ENCODE measurements around the gene SPEF1. TPM values are rescaled to one million over a fixed set of nuclear protein-coding genes. Genes with fewer than 3 reads are reported as not detected.

Gene SPEF1
- total and polyA plus RNA-seq, 4 experiments from 2014 or later, result 0.15 TPM; not detected in 3

- H3K4me3 Mint-ChIP-seq, result peak overlapping the region; percentile 86 to 94 (median 90)
- peaks cover 0 to 2% of the 10 kb centered on the region in 2 donors for H3K36me3 Mint-ChIP-seq
Observed at GRCh38 chr20:3768342-3769130, 12.7 kb downstream of the SPEF1 start.

GRCh38 chr20:3767427-3768341 lies 13.6 kb downstream of the SPEF1 start, which contains the start of gene ADISSP:
TSS of gene ADISSP (minus strand) at chr20:3767753. CDS start at chr20:3760100, 7,653 bp downstream.
- ChIA-PET CTCF (ENCODE audit: partially characterized antibody) (interaction anchor here (0.8 to 4.9 kb wide), 17 partner anchors 10 to 316 kb away, joined by 3 to 64 read pairs (median 5); partner anchors contain the start of genes AP5S1, CENPB and SPEF1), POLR2A (ENCODE audit: partially characterized antibody) (interaction anchor here (0.7 to 5.0 kb wide), 24 partner anchors 8 to 565 kb away, joined by 3 to 73 read pairs (median 6); partner anchors contain the start of genes AP5S1, CDC25B, CENPB and SPEF1)
- DNase-seq, result peak; percentile 93 to 96 (median 95)
- Histone ChIP-seq H3K27ac (ENCODE audit: low read depth, low read length) (peak within 1 kb of the TSS; percentile 98), H3K9me3 (ENCODE audit: control insufficient read depth in 1 of 2, low read length in 2 of 2) (no peaks in the 10 kb centered on the region), H3K27me3 (ENCODE audit: insufficient read depth, low read length) (no peaks in the 10 kb centered on the region), H3K4me3 (ENCODE audit: low read length in 2 of 2) (peak within 1 kb of the TSS; percentile 69 to 90), H3K4me1 (ENCODE audit: insufficient read depth, low read length) (peaks cover 25% of the 10 kb centered on the region), H3K36me3 (ENCODE audit: insufficient read depth, low read length) (no peaks in the 10 kb centered on the region)
- intact Hi-C loops (cut with micrococcal nuclease), result loop anchor here (1.0 to 5.0 kb wide), 8 partner anchors 14 to 250 kb away; partner anchors contain the start of genes AP5S1, CDC25B, PANK2 and RNF24
- H3K27ac Mint-ChIP-seq, result peak within 1 kb of the TSS; percentile 96 to 99 (median 98)
- H3K9me3 Mint-ChIP-seq, result peaks cover 0 to 2% (median 0%) of the 10 kb centered on the region in 8 donors
- H3K27me3 Mint-ChIP-seq, result peaks cover 0 to 2% of the 10 kb centered on the region in 2 donors
- H3K4me1 Mint-ChIP-seq, result peaks cover 9 to 27% (median 17%) of the 10 kb centered on the region in 4 donors
- H3K36me3 Mint-ChIP-seq, result peaks cover 0 to 2% of the 10 kb centered on the region in 2 donors
- H3K4me3 Mint-ChIP-seq, result peak within 1 kb of the TSS; percentile 86 to 94 (median 90)

More at GRCh38 chr20:3768342-3769130, 12.7 kb downstream of the SPEF1 start:
- H3K27me3 ChIP-seq (ENCODE audit: insufficient read depth, low read length), result no peaks in the 10 kb centered on the region
- peak; percentile 86 to 93 (median 87) for DNase-seq
- no peaks in the 10 kb centered on the region for H3K36me3 ChIP-seq (ENCODE audit: insufficient read depth, low read length)
- peaks cover 25% of the 10 kb centered on the region for H3K4me1 ChIP-seq (ENCODE audit: insufficient read depth, low read length)
- H3K4me1 Mint-ChIP-seq, result peaks cover 8 to 27% (median 16%) of the 10 kb centered on the region in 4 donors
- intact Hi-C loops (cut with micrococcal nuclease), result loop anchor here (1.0 to 5.0 kb wide), 6 partner anchors 13 to 249 kb away; partner anchors contain the start of genes AP5S1, CDC25B, RNF24 and SPEF1
- H3K9me3 ChIP-seq (ENCODE audit: control insufficient read depth in 1 of 2, low read length in 2 of 2), result no peaks in the 10 kb centered on the region
- ChIA-PET CTCF (ENCODE audit: partially characterized antibody) (interaction anchor here (0.7 to 4.9 kb wide), 22 partner anchors 10 to 133 kb away, joined by 3 to 64 read pairs (median 5); partner anchors contain the start of genes AP5S1, CENPB, SIGLEC1 and SPEF1), POLR2A (ENCODE audit: partially characterized antibody) (interaction anchor here (0.7 to 5.0 kb wide), 20 partner anchors 9 to 565 kb away, joined by 3 to 73 read pairs (median 6); partner anchors contain the start of genes AP5S1, CDC25B, CENPB and SPEF1)
- H3K9me3 Mint-ChIP-seq, result peaks cover 0 to 2% (median 0%) of the 10 kb centered on the region in 8 donors
- peak overlapping the region; percentile 64 to 90 for H3K4me3 ChIP-seq (ENCODE audit: low read length in 2 of 2)
- peak overlapping the region; percentile 96 to 99 (median 98) for H3K27ac Mint-ChIP-seq
- peak overlapping the region; percentile 98 for H3K27ac ChIP-seq (ENCODE audit: low read depth, low read length)
- peaks cover 0 to 2% of the 10 kb centered on the region in 2 donors for H3K27me3 Mint-ChIP-seq

DNA sequence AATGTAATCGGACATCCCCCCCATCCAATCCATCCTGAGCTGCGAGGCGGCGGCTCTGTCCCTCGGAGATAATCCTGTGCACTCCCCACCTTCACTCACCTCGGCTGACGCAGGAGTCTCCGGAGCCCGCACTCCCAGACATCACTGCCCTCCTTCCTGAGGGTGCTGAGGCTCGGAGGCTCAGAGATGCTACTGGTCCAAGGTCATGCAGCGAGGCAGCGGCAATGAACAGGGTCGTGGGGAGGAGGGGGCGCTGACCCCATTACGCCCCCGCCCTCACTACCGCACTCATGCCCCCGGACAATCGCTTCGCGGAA lies 14.2 kb downstream of the SPEF1 start:
- peaks cover 0 to 2% (median 0%) of the 10 kb centered on the region in 8 donors for H3K9me3 Mint-ChIP-seq
- H3K27me3 ChIP-seq (ENCODE audit: insufficient read depth, low read length), result no peaks in the 10 kb centered on the region
- peaks cover 25% of the 10 kb centered on the region for H3K4me1 ChIP-seq (ENCODE audit: insufficient read depth, low read length)
- no peaks in the 10 kb centered on the region for H3K27me3 Mint-ChIP-seq
- peaks cover 9 to 27% (median 17%) of the 10 kb centered on the region in 4 donors for H3K4me1 Mint-ChIP-seq
- H3K36me3 ChIP-seq (ENCODE audit: insufficient read depth, low read length), result no peaks in the 10 kb centered on the region
- peak overlapping the region; percentile 83 to 91 (median 86) for H3K4me3 Mint-ChIP-seq
- POLR2A ChIA-PET (ENCODE audit: partially characterized antibody), result interaction anchor here (0.7 to 5.0 kb wide), 18 partner anchors 10 to 318 kb away, joined by 3 to 73 read pairs (median 6); partner anchors contain the start of genes AP5S1, CDC25B, CENPB and SPEF1
- H3K4me3 ChIP-seq (ENCODE audit: low read length in 2 of 2), result peak overlapping the region; percentile 69 to 90
- DNase-seq, result peak in 2 of 5 donors; percentile 22 to 54
- peaks cover 0 to 2% of the 10 kb centered on the region in 2 donors for H3K36me3 Mint-ChIP-seq
- CTCF ChIA-PET (ENCODE audit: partially characterized antibody), result interaction anchor here (0.6 to 4.9 kb wide), 11 partner anchors 9 to 317 kb away, joined by 3 to 64 read pairs (median 7); partner anchors contain the start of genes AP5S1 and CENPB
- no peaks in the 10 kb centered on the region for H3K9me3 ChIP-seq (ENCODE audit: control insufficient read depth in 1 of 2, low read length in 2 of 2)
- intact Hi-C loops (cut with micrococcal nuclease), result loop anchor here (1.0 to 5.0 kb wide), 3 partner anchors 44 to 250 kb away; partner anchors contain the start of genes PANK2 and RNF24
- H3K27ac ChIP-seq (ENCODE audit: low read depth, low read length), result peak overlapping the region; percentile 98
- peak overlapping the region in 6 of 7 donors; percentile 25 to 98 (median 76) for H3K27ac Mint-ChIP-seq

DNA sequence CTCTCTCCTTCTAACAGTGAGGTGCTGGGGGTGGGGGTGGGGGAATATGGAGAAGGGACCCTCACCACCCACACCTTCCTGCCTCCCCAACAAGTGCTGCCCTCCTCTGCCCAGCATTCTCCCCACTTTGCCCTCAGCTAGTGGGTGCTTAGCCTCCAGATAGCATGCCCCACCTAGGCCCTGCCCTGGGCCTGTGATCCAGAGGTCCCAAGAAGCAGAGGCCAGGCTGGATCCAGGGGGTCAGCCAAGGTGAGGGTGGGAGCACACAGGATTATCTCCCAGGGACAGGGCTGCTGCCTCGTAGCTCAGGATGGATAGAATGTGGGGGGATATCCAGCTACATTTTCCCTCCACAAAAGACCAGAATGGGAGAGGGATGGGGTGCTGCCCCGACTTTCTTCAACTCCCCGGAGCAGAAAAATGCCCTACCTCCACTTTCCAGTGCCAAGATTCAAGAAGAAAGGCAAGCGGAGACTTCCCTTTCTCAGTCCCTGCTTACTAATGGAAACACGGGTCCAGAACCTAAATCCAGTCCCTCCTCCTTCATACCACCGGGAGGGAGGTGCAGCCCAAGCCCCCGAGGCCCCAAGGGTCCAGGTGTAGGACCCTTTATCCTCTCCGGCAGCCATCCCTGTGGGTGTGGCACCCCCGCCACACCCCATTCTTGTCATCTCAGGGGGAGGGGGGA lies 14.7 kb downstream of the SPEF1 start:
- POLR2A ChIA-PET (ENCODE audit: partially characterized antibody), result interaction anchor here (0.6 to 5.0 kb wide), 8 partner anchors 11 to 53 kb away, joined by 5 to 73 read pairs (median 8); partner anchors contain the start of genes AP5S1 and CENPB
- no peaks in the 10 kb centered on the region for H3K27me3 Mint-ChIP-seq
- Histone ChIP-seq H3K9me3 (ENCODE audit: control insufficient read depth in 1 of 2, low read length in 2 of 2) (no peaks in the 10 kb centered on the region), H3K36me3 (ENCODE audit: insufficient read depth, low read length) (no peaks in the 10 kb centered on the region), H3K27me3 (ENCODE audit: insufficient read depth, low read length) (no peaks in the 10 kb centered on the region), H3K27ac (ENCODE audit: low read depth, low read length) (peak overlapping the region; percentile 98), H3K4me3 (ENCODE audit: low read length in 2 of 2) (peak overlapping the region; percentile 69 to 90), H3K4me1 (ENCODE audit: insufficient read depth, low read length) (peaks cover 25% of the 10 kb centered on the region)
- DNase-seq, result no peak
- peaks cover 0 to 2% (median 0%) of the 10 kb centered on the region in 8 donors for H3K9me3 Mint-ChIP-seq
- peak overlapping the region in 6 of 7 donors; percentile 25 to 98 (median 76) for H3K27ac Mint-ChIP-seq
- peak overlapping the region; percentile 83 to 91 (median 86) for H3K4me3 Mint-ChIP-seq
- H3K36me3 Mint-ChIP-seq, result peaks cover 2% of the 10 kb centered on the region in 2 donors
- CTCF ChIA-PET (ENCODE audit: partially characterized antibody), result interaction anchor here (0.6 to 4.9 kb wide), 5 partner anchors 9 to 146 kb away, joined by 3 to 64 read pairs (median 30); partner anchors contain the start of genes AP5S1 and CENPB
- intact Hi-C loops (cut with micrococcal nuclease), result loop anchor here (1.0 to 5.0 kb wide), 3 partner anchors 44 to 251 kb away; partner anchors contain the start of genes PANK2 and RNF24
- peaks cover 9 to 27% (median 17%) of the 10 kb centered on the region in 4 donors for H3K4me1 Mint-ChIP-seq

GRCh38 chr20:3765171-3765882 lies 15.9 kb downstream of the SPEF1 start:
- H3K4me3 Mint-ChIP-seq, result peak overlapping the region in 3 of 8 donors; percentile 17 to 46 (median 22)
- no peak for DNase-seq
- Histone ChIP-seq H3K9me3 (ENCODE audit: control insufficient read depth in 1 of 2, low read length in 2 of 2) (no peaks in the 10 kb centered on the region), H3K27me3 (ENCODE audit: insufficient read depth, low read length) (no peaks in the 10 kb centered on the region), H3K36me3 (ENCODE audit: insufficient read depth, low read length) (no peaks in the 10 kb centered on the region), H3K4me3 (ENCODE audit: low read length in 2 of 2) (no peak overlapping the region), H3K27ac (ENCODE audit: low read depth, low read length) (no peak overlapping the region), H3K4me1 (ENCODE audit: insufficient read depth, low read length) (peaks cover 25% of the 10 kb centered on the region)
- H3K4me1 Mint-ChIP-seq, result peaks cover 9 to 27% (median 17%) of the 10 kb centered on the region in 4 donors
- peaks cover 3 to 4% of the 10 kb centered on the region in 2 donors for H3K36me3 Mint-ChIP-seq
- POLR2A ChIA-PET (ENCODE audit: partially characterized antibody), result interaction anchor here (0.6 to 5.0 kb wide), 3 partner anchors 22 to 54 kb away, joined by 5 to 73 read pairs (median 6); partner anchors contain the start of genes AP5S1 and CENPB
- intact Hi-C loops (cut with micrococcal nuclease), result loop anchor here (5.0 kb wide), 1 partner anchor 252 kb away; the partner anchor contains the start of gene RNF24
- H3K9me3 Mint-ChIP-seq, result peaks cover 0 to 2% (median 0%) of the 10 kb centered on the region in 8 donors
- peak overlapping the region in 1 of 7 donors; percentile 63 for H3K27ac Mint-ChIP-seq
- CTCF ChIA-PET (ENCODE audit: partially characterized antibody), result interaction anchor here (0.9 to 4.9 kb wide), 5 partner anchors 7 to 56 kb away, joined by 4 to 64 read pairs (median 30); partner anchors contain the start of genes AP5S1 and CENPB
- no peaks in the 10 kb centered on the region for H3K27me3 Mint-ChIP-seq
